H9 (cell line): ENCODE measurements around the gene HPS4. TPM values are rescaled to one million over a fixed set of nuclear protein-coding genes. Genes with fewer than 3 reads are reported as not detected.

Experiments used
- DNase-seq: peaks from one replicate; pipeline ENCODE4 v3.0.0-alpha.2; 2017
- H2AFZ ChIP-seq: one replicate; pipeline ENCODE4 v1.6.1; 2013; ENCODE audit warnings: mild to moderate bottlenecking, low read length, control low read depth, moderate library complexity
- H2AK5ac ChIP-seq: 2 replicates; pipeline ENCODE4 v1.6.1; 2013; ENCODE audit warnings: low read length, control low read depth, mixed read lengths; ENCODE audit not compliant: insufficient read length
- H2BK120ac ChIP-seq: one replicate; pipeline ENCODE4 v1.6.1; 2013; ENCODE audit warnings: low read depth, mild to moderate bottlenecking, low read length, control low read depth, inconsistent platforms; ENCODE audit not compliant: poor library complexity, severe bottlenecking
- H2BK12ac ChIP-seq: 2 replicates; pipeline ENCODE4 v1.6.1; 2013; ENCODE audit warnings: low read length, control low read depth, mixed read lengths, low read depth; ENCODE audit not compliant: insufficient read length
- H2BK15ac ChIP-seq: 2 replicates; pipeline ENCODE4 v1.6.1; 2013; ENCODE audit warnings: low read depth, low read length, control low read depth
- H2BK20ac ChIP-seq: one replicate; pipeline ENCODE4 v1.6.1; 2013; ENCODE audit warnings: low read depth, mild to moderate bottlenecking, low read length, control low read depth, inconsistent platforms; ENCODE audit not compliant: poor library complexity, severe bottlenecking
- H2BK5ac ChIP-seq: 2 replicates; pipeline ENCODE4 v1.6.1; 2013; ENCODE audit warnings: low read length, control low read depth, mixed read lengths; ENCODE audit not compliant: insufficient read length
- H3K14ac ChIP-seq: 2 replicates; pipeline ENCODE4 v1.6.1; 2013; ENCODE audit warnings: low read length, control low read depth; ENCODE audit not compliant: insufficient read depth
- H3K18ac ChIP-seq: 2 replicates; pipeline ENCODE4 v1.6.1; 2013; ENCODE audit warnings: low read depth, mild to moderate bottlenecking, mixed read lengths, low read length, control low read depth; ENCODE audit not compliant: insufficient read length
- H3K23ac ChIP-seq: 2 replicates; pipeline ENCODE4 v1.6.1; 2013; ENCODE audit warnings: low read length, control low read depth, mixed read lengths, low read depth; ENCODE audit not compliant: insufficient read length
- H3K23me2 ChIP-seq: 2 replicates; pipeline ENCODE4 v1.6.1; 2013; ENCODE audit warnings: low read depth, mild to moderate bottlenecking, mixed read lengths, low read length, control low read depth; ENCODE audit not compliant: insufficient read length, poor library complexity, severe bottlenecking
- H3K27ac ChIP-seq: 2 replicates; pipeline ENCODE4 v1.5.1; 2013; ENCODE audit warnings: low read length, control low read depth, mixed read lengths, low read depth; ENCODE audit not compliant: insufficient read length
- H3K27me3 ChIP-seq: 2 replicates; pipeline ENCODE4 v1.6.1; 2013; ENCODE audit warnings: low read length, control low read depth, inconsistent platforms; ENCODE audit not compliant: insufficient read depth
- H3K4ac ChIP-seq: 2 replicates; pipeline ENCODE4 v1.6.1; 2013; ENCODE audit warnings: low read depth, mild to moderate bottlenecking, control low read depth, inconsistent platforms, low read length, moderate library complexity
- H3K4me1 ChIP-seq: 2 replicates; pipeline ENCODE4 v1.6.1; 2013; ENCODE audit warnings: low read length, control low read depth, inconsistent platforms; ENCODE audit not compliant: insufficient read depth
- H3K4me2 ChIP-seq: 2 replicates; pipeline ENCODE4 v1.6.1; 2013; ENCODE audit warnings: low read length, control low read depth, mixed read lengths; ENCODE audit not compliant: insufficient read length, insufficient read depth
- H3K56ac ChIP-seq: 2 replicates; pipeline ENCODE4 v1.6.1; 2013; ENCODE audit warnings: low read depth, mild to moderate bottlenecking, mixed read lengths, low read length, control low read depth; ENCODE audit not compliant: insufficient read length
- H3K79me1 ChIP-seq: 2 replicates; pipeline ENCODE4 v1.6.1; 2013; ENCODE audit warnings: low read depth, mild to moderate bottlenecking, moderate library complexity, low read length, control low read depth, inconsistent platforms; ENCODE audit not compliant: insufficient read depth, poor library complexity, severe bottlenecking
- H3K79me2 ChIP-seq: 2 replicates; pipeline ENCODE4 v1.6.1; 2013; ENCODE audit warnings: low read length, control low read depth, inconsistent platforms; ENCODE audit not compliant: insufficient read depth
- H3K9ac ChIP-seq: 2 replicates; pipeline ENCODE4 v1.6.1; 2013; ENCODE audit warnings: low read length, control low read depth, mixed read lengths; ENCODE audit not compliant: insufficient read length; ENCODE audit errors: extremely low read depth
- H3K9me3 ChIP-seq: one replicate; pipeline ENCODE4 v1.6.1; 2013; ENCODE audit warnings: low read depth, low read length, inconsistent platforms; ENCODE audit not compliant: control insufficient read depth
- H3T11ph ChIP-seq: one replicate; pipeline ENCODE4 v1.6.1; 2013; ENCODE audit warnings: mild to moderate bottlenecking, low read length, control low read depth, inconsistent platforms
- H4K20me1 ChIP-seq: one replicate; pipeline ENCODE4 v1.6.1; 2013; ENCODE audit not compliant: control insufficient read depth, insufficient read length, insufficient read depth
- H4K5ac ChIP-seq: 2 replicates; pipeline ENCODE4 v1.6.1; 2013; ENCODE audit warnings: low read depth, mild to moderate bottlenecking, mixed read lengths, low read length, control low read depth; ENCODE audit not compliant: insufficient read length
- H4K8ac ChIP-seq: replicated peaks from 2 replicates; pipeline ENCODE4 v1.6.1; 2013; ENCODE audit warnings: low read length, control low read depth, mixed read lengths, low read depth; ENCODE audit not compliant: insufficient read length
- H4K91ac ChIP-seq: 2 replicates; pipeline ENCODE4 v1.6.1; 2013; ENCODE audit warnings: low read depth, mild to moderate bottlenecking, moderate library complexity, mixed read lengths, low read length, control low read depth; ENCODE audit not compliant: insufficient read length
- H3K27ac Mint-ChIP-seq, 3 experiments: 2 replicates in 2 of 3; 3 replicates in 1 of 3; pipeline ENCODE4 v1.8.0; 2020 to 2021; ENCODE audit warnings: mixed read lengths in 3 of 3, mild to moderate bottlenecking in 1 of 3, moderate library complexity in 1 of 3
- H3K27me3 Mint-ChIP-seq: 2 replicates; pipeline ENCODE4 v1.8.0; 2021; ENCODE audit warnings: low read depth, mild to moderate bottlenecking, moderate library complexity, mixed read lengths
- H3K36me3 Mint-ChIP-seq, 3 experiments: 2 replicates in 2 of 3; 3 replicates in 1 of 3; pipeline ENCODE4 v1.8.0; 2020 to 2021; ENCODE audit warnings: low read depth in 3 of 3, mixed read lengths in 3 of 3; ENCODE audit not compliant: insufficient read depth in 1 of 3
- H3K4me1 Mint-ChIP-seq, 2 experiments: 2 replicates each; pipeline ENCODE4 v1.8.0; 2020; ENCODE audit warnings: mixed read lengths in 2 of 2
- H3K4me3 Mint-ChIP-seq, 2 experiments: 2 replicates in 1 of 2; 3 replicates in 1 of 2; pipeline ENCODE4 v1.8.0; 2020 to 2021; ENCODE audit warnings: mild to moderate bottlenecking in 2 of 2, mixed read lengths in 2 of 2, moderate library complexity in 1 of 2
- H3K9me3 Mint-ChIP-seq, 2 experiments: 2 replicates in 1 of 2; 3 replicates in 1 of 2; pipeline ENCODE4 v1.8.0; 2020; ENCODE audit warnings: mild to moderate bottlenecking in 2 of 2, mixed read lengths in 2 of 2, moderate library complexity in 1 of 2
- CTCF ChIP-seq: fragments of 200-600 bp; sonication (generic); conservative IDR thresholded peaks from 3 replicates; pipeline ENCODE4 v1.8.0; 2021; ENCODE audit warnings: antibody characterized with exemption, mild to moderate bottlenecking
- total RNA-seq: library from RNA; stranded (reverse); gene quantifications from 2 replicates; pipeline ENCODE4 v1.2.1, GENCODE V29; 2021

HPS4 gene
- total RNA-seq, 1 experiment from 2014 or later: 26.2 TPM

GRCh38 chr22:26494506-26494905 is 10.9 kb upstream of the HPS4 start:
- H3K9ac ChIP-seq: no peak overlapping the region
- Mint-ChIP-seq H3K27ac (peak overlapping the region in 1 of 3 experiments; percentile 61; a peak in 1 of 7 replicates), H3K4me1 (no peaks in the 10 kb centered on the region), H3K36me3 (peaks cover 40 to 92% (median 77%) of the 10 kb centered on the region in 3 experiments; a peak in 6 of 7 replicates), H3K9me3 (no peaks in the 10 kb centered on the region), H3K4me3 (no peak overlapping the region), H3K27me3 (no peaks in the 10 kb centered on the region)
- no peak overlapping the region for H2BK15ac ChIP-seq
- DNase-seq: no peak
- no peak overlapping the region for H3K18ac ChIP-seq
- no peak overlapping the region for H2BK20ac ChIP-seq
- H3K9me3 ChIP-seq: no peaks in the 10 kb centered on the region
- no peak overlapping the region for H3T11ph ChIP-seq
- H3K4ac ChIP-seq: no peak overlapping the region
- no peak overlapping the region for H2AFZ ChIP-seq
- no peak overlapping the region for H4K91ac ChIP-seq
- no peaks in the 10 kb centered on the region for H3K23me2 ChIP-seq
- H3K23ac ChIP-seq: no peak overlapping the region
- no peaks in the 10 kb centered on the region for H3K4me1 ChIP-seq
- no peak overlapping the region for H2BK5ac ChIP-seq
- no peaks in the 10 kb centered on the region for H3K27me3 ChIP-seq
- H2BK12ac ChIP-seq: no peak overlapping the region
- no peak for TF ChIP-seq CTCF
- H2AK5ac ChIP-seq: no peak overlapping the region
- H3K4me2 ChIP-seq: no peak overlapping the region
- H2BK120ac ChIP-seq: no peak overlapping the region
- H3K79me1 ChIP-seq: no peaks in the 10 kb centered on the region
- H3K79me2 ChIP-seq: no peaks in the 10 kb centered on the region
- H3K14ac ChIP-seq: no peak overlapping the region
- H4K5ac ChIP-seq: no peak overlapping the region
- no peaks in the 10 kb centered on the region for H4K20me1 ChIP-seq
- H3K56ac ChIP-seq: no peak overlapping the region
- no peak overlapping the region for H4K8ac ChIP-seq
- H3K27ac ChIP-seq: no peak overlapping the region
